NCI-H446 (cell line): ENCODE results near the gene NYAP2.

Experiments used
- DNase-seq, 2 experiments: peaks; one replicate each; lab custom pipeline; 2025; lab: John Stamatoyannopoulos, UW

NYAP2 gene

GRCh38 chr2:225630824-225631533 is 231.5 kb downstream of the NYAP2 start:
- no peak for DNase-seq

GRCh38 chr2:225632351-225632750 is 232.8 kb downstream of the NYAP2 start:
- DNase-seq: no peak

GRCh38 chr2:225636558-225636957 is 237.0 kb downstream of the NYAP2 start:
- DNase-seq: no peak

- peak in 1 of 2 experiments; percentile 3 for DNase-seq
Measured at GRCh38 chr2:225637259-225637658, 237.7 kb downstream of the NYAP2 start.

- DNase-seq: no peak
Measured at GRCh38 chr2:225640550-225640949, 241.0 kb downstream of the NYAP2 start.

GRCh38 chr2:225649274-225649673 is 249.8 kb downstream of the NYAP2 start:
- DNase-seq: no peak

- DNase-seq: no peak
Measured at GRCh38 chr2:225650041-225650440, 250.5 kb downstream of the NYAP2 start.

- DNase-seq: peak; percentile 68 to 83
Measured at GRCh38 chr2:225660262-225661131, 261.0 kb downstream of the NYAP2 start.

GRCh38 chr2:225662101-225662500 is 262.6 kb downstream of the NYAP2 start:
- DNase-seq: no peak

- no peak for DNase-seq
Measured at GRCh38 chr2:225667445-225667844, 267.9 kb downstream of the NYAP2 start.

- peak; percentile 54 to 79 for DNase-seq
Measured at GRCh38 chr2:225668606-225669266, 269.2 kb downstream of the NYAP2 start.

- peak; percentile 9 to 64 for DNase-seq
Measured at GRCh38 chr2:225670111-225670974, 270.8 kb downstream of the NYAP2 start.

GRCh38 chr2:225678792-225679191 is 279.3 kb downstream of the NYAP2 start:
- no peak for DNase-seq

GRCh38 chr2:225683258-225683657 is 283.7 kb downstream of the NYAP2 start:
- DNase-seq: no peak

- DNase-seq: no peak
Measured at GRCh38 chr2:225690153-225690552, 290.6 kb downstream of the NYAP2 start.

- DNase-seq: no peak
Measured at GRCh38 chr2:225691711-225692110, 292.2 kb downstream of the NYAP2 start.

GRCh38 chr2:225693259-225693658 is 293.7 kb downstream of the NYAP2 start:
- DNase-seq: no peak

- DNase-seq: no peak
Measured at GRCh38 chr2:225694664-225695063, 295.2 kb downstream of the NYAP2 start.

GRCh38 chr2:225697936-225698335 is 298.4 kb downstream of the NYAP2 start:
- DNase-seq: no peak
